ENCODE results near the gene NCK2.
A peak's percentile ranks its signal among the peaks of the same experiment; 100 is the strongest.

NCK2 gene

DNA sequence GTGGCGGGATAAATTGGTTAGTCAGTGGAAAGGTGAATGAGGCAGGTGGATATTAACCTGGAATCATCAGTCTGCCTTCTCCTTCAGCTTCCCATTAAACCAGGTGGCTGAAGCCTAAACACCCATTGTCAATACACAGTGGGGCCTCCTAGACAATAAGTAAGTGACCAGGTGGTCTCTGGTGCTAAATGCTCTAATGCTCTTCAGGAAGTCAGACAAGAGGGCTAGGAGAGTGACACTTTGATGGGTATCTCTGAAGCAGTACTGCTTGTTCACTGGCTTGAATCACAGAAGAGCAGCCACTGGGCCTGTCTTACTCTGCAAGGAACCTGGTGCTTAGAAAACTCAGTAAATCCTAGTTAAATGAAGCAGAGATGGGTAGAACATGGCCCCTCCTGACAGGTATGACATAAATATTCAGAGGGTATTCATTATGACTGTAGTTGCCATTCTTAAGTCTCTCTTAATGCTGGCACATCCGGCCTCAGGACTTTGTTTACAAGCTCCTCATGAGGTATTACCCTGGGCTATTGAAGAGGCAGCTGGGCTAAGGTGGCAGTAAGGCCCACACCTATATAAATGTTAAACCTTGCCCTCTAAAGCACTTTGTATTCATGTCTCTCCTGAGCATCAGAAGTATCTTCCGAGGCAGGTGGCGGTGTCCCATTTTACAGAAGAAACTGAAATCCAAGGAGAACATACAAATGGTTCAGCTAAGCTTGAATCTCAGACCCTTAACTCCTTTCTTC, 104.9 kb downstream of the NCK2 start:
- no peak for DNase-seq (ENCODE audit: low spot score)

DNA sequence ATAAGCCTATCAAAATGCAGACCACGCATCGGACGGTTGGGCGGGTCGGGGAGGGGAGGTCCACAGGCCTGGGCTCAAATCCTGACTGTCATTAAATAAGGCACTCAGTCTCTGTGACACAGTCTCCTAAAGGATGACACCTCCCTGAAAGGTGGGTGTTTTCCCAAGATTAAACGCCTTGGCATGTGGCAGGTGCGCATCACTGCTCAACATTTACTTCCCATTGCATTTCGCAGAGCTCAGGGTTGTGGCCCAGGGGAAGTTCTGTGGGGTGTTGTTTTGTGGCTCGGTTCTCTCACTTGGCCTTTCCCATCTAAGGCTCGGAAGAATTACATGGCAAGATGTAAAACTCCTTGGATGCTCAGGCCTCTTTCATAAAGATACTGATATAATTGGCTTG, 107.4 kb downstream of the NCK2 start:
- no peak for DNase-seq (ENCODE audit: low spot score)

DNA sequence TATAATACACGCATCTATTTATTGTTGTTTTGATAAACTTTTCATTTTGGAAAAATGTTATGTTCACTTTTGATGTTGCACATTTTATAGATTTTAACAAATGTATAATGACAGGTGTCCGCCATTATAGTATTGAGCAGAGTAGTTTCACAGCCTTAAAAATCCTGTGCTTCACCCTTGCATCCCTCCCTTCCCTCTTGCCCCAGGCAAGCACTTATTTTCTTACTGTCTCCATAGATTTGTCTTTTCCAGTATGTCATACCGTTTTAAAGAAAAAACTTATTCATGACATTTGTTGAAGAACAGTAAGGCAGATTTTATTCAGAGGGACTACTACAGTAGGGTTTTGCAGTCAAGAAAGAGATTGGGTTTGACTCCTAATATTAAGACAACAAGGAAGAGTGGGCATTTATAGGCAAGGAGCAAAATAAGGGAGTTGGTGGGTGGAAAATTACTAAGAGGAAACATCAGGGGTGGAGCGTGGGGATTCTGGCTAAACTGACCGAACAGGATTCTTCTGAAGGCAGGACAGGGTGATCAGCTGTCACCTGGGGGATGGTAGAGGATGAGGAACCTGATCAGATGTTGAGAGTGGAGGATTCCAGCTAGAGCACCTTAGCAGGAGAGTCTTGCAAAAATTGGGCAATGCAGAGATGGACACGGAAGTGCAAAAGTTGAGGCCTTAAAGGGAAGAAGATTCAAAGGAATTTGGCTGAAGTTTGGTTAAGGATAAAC, 108.8 kb downstream of the NCK2 start:
- peak; percentile 20 for DNase-seq (ENCODE audit: low spot score)

DNA sequence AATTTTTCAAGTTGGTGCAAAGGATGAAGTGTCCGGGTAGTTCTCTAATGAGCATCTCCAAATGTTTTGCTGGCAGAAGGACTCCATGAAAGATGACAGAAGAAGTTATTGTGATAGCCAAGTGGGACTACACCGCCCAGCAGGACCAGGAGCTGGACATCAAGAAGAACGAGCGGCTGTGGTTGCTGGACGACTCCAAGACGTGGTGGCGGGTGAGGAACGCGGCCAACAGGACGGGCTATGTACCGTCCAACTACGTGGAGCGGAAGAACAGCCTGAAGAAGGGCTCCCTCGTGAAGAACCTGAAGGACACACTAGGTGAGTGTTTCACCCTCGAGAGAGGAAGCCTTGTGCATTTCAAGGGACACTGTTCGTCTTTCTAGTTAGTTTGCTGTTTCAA, 110.3 kb downstream of the NCK2 start:
- DNase-seq (ENCODE audit: low spot score), result no peak

DNA sequence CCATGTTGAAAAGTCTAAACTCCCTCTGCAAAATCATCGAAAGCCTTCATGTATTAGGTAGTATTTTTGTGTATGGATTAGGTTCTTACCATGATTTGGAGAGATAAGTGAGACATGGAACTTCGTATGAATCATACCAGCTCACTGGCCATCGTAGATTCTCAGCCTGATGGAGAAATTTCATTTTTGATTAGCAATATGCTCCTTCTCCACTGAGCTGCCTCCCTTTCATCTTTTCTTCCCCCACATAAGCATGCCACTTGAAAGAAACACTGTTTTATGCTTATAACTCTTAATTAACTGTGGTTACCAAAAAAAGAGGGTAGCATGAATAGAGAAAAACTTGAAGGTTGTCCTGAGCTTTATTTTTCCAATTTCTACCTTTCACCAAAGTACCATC, 111.9 kb downstream of the NCK2 start:
- DNase-seq (ENCODE audit: low spot score), result no peak

DNA sequence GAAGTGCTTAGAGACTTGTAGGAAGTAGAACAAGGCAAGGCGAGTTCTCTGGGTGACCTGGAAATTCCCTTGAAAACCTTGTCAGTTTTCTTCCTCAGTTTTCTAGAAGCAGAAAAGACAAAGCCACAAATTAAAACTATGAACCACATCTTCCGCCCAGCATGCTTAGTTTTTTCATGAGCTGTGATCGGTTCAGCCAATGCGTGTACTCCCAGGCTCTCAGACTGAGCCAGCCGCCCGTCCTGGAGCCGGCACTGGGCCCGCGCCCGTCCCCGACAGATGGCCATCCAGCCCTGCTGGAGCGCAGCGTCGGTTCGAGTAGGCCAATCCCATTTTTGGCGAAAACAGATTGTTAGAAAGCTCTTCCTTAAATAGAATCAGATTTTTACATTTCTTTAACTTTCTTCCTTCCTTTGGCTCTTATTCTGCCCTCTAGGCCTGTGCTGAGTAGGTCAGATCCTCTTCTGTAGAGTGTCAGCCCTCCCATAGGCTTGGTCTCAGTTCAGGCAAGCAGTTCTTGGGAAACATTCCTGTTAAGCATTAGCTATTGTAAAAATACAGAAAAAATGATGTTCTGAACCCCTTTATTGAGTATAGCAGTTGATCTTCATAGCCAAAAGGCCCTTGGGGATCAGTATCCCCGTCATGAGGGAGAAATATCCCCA, 112.5 kb downstream of the NCK2 start:
- DNase-seq (ENCODE audit: low spot score), result no peak

DNA sequence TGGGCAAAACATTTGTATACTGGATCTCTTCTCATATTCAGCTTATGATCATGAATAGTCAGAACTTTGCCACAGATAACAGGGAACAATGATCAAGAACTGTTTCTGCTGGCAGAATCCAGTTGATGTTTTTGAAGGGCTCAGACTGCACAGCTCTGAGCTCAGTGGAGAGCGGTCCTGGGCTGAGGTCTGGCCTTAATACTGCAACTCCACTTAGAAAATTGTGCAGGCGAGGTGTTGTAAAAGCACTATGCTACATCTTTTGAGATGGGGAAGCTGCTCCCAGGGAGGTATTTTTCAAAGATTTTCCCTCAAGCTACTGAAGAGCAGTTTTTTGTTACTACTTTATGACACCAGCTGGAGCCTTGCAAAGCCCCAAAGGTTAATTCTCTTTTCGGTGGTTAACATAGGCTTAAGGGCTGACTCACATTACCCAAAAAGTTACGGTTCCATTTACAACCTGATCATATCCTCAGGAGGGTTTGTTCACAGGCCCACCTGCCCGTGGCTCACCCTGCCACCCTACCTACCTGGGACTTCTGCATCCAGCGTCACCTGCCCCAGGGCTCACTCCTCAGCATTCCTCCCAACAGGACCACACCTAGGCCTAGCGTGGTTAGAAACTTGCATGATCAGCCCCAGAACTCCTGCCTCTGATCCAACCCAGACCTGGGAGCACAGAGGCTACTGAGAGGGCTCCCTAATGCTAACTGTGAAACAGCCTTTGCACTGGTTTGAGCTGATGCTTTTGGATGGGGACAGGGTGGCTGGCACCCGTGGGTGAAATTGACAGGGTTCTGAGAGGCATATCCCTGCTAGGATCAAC, 114.4 kb downstream of the NCK2 start:
- no peak for DNase-seq (ENCODE audit: low spot score)

DNA sequence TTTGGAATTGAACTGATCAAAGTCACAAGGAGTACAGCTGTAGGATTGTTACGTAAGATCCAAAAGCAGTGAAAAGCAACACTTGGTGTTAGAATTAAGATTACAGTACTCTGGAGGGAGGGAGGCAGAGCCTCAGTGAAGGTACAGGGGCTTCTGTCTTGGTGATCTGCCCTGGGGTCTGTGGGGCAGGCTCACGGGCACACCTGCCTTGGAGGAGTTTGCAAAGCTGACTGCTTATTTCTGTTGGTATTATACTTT, 114.9 kb downstream of the NCK2 start:
- DNase-seq (ENCODE audit: low spot score), result no peak

DNA sequence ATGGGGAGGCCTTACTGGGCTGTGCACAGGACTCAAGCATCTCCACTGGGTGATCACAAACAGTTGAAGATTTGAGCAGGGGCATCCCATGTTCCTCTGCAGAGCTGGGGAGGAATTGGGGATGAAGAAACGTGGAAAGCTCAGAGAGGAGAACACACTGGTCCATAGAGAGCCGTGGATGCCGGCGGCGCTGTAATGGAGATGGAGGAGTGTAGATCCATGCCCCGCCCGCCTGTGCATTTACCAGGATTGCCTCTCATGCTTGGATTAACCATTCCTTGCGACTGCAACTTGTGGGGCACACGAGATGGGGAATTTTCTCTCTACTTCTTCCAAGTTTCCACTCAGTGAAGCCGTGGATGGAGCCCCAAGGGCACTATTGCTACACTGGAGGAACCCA, 115.9 kb downstream of the NCK2 start:
- no peak for DNase-seq (ENCODE audit: low spot score)

DNA sequence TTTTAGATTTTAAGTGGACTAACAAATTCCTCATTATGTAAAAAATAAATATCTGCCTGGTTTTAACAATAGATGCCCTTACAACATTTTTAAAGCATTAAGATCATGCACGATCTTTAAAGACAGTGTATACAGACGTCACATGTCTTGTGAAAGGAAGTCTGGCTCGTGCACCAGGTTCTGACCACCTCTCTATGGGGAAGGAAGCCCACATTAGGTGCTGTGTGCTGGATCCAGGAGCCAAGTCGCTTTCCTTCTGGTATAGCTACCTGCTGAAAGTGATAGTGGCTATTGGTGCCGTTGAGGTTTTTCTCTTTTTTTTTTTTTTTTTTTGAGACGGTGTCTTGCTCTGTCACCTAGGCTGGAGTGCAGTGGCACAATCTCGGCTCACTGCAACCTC, 116.5 kb downstream of the NCK2 start:
- no peak for DNase-seq (ENCODE audit: low spot score)

DNA sequence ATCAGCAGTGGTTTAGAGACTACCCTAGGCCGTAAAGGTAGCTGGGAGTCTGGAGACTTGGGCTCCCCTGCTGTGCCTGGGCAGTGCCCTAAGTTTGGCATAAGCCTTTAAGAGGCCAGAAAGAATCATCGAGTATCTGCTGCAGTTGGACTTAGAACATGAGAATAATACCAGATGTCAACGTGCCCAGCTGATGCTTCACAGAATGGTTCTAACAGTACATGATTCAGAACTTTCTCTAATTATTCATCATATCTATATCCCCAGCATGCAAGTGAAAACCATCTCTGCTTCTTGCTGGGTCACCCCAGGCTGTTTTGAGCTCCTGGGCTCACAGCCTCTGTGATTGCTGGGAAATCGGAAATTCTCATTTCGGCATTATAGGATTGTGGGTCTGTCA, 118.1 kb downstream of the NCK2 start:
- no peak for DNase-seq (ENCODE audit: low spot score)

DNA sequence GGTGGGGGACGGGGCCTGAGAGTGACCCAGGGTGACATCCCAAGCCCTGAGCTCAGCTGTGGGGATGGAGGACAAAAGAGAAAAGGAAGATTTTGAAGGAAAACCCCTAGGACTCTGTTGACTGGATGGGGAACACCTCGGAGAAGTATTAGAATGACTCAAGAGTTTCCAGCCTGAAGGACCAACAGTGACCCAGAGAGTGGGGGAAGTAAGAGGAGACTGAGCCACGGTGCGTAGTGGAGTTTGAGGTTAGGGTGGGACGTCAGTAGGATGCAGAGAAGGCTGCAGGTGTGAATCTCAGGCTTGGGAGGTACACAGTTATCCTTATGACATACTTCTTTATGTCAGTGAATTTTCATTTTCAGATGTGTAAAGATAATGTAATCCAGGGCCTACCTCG, 119.5 kb downstream of the NCK2 start:
- DNase-seq (ENCODE audit: low spot score), result no peak

DNA sequence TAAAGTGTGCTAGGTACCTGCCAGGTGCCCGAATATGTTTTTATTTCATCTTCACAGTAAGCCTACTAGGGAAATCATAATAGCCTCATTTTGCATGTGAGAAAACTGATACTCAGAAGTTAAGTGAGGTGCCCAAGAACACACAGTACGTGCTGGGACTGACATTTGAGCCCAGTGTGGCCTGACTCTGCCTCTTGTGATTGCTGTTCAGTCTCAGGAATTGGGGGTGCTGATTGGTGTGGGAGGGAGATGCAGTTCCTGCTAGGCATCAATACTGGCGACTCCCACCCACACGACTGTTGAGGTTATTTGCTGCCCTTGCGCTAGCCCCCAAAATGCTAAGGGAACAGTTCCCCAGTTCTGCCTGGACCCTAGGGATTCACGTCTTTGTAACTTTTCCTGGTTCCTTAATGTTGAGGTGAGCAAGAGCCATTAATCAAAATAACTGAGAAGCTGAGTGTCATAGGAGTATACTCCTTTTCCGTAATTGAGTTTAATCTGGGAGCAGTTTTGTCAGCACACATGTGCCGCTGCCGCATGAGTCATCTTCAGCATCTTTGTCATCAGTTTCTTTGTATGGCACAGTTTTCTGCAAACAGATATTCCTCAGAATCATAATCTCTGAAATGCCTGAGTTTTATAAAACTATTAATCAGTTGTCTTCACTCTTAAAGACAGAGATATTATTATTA, 120.7 kb downstream of the NCK2 start:
- no peak for DNase-seq (ENCODE audit: low spot score)

DNA sequence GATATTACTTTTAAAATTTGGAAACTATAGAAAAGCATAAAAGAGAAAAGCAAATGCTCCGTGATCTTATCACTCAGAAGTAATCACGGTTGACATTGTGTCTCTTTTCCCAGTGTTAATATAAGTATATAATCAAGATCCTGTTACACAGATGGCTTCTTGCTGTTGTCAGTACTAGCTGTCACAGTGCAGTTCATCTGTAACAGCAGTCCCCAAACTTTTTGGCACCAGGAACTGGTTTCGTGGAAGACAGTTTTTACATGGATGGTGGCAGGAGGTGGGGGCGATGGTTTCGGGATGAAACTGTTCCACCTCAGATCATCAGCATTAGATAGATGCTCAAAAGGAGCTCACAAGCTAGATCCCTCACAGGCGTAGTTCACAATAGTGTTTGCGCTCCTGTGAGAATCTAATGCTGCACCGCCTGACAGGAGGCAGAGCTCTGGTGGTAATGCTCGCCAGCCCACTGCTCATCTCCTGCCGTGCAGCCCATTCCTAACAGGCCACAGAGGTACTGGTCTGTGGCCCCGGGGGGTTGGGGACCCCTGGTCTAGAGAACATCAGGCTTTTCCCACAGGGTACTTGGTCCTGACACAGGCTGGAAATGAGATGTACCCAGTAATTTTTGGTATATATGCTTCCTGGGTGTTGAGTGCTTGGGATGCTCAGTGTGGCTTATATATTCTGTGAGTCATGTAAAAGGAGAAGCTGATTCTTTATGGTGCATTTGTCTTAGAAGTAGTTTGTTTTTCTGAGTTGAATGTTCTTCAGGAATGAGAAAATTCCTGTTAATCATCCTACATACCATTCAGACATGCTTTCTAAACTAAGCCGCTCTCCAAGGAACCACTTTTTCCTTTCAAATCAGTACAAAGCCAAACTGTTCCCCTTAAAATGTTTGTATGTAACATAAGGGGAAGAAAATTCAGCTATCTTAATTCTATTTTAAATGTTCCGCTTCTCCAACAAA, 121.8 kb downstream of the NCK2 start:
- DNase-seq (ENCODE audit: low spot score), result peak; percentile 25

DNA sequence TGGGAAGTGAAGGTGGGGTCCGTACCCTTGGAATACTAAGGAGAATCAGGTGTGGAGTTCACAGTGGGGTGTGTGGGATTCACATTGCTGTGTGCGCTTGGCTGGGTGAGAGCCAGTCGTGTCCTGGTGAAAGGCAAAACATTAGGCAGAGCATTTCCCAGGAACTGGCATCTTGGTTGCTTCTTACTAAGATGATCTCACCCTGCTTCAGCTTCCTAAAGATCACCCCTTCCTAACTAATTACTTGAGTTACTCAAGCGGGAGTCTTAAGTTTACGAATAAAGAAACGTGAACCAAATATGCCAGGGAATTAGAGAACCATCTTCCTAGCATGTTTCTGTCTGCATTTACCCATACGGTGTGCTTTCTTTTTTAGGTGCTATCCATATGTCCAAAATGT, 122.9 kb downstream of the NCK2 start:
- DNase-seq (ENCODE audit: low spot score), result peak; percentile 44

DNA sequence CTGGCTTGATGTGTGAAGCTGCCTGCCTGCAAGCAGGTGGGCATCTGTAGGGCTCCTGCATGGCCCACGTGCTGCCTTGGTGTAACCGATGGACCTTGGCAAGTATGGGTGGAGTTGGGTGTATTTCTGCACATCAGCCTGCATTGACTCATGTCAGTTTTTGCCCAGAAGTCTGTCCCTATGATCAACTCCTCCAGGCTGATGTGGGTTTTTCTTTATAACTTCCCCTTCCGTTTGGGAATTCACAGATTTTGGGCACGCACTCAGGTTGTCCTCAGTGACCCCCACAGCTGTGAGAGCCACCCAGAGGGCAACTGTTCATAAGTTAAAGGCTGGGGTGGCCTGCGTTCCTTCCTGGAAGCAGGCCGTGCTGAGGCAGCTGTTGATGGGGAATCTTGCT, 123.3 kb downstream of the NCK2 start:
- peak; percentile 68 for DNase-seq (ENCODE audit: low spot score)

DNA sequence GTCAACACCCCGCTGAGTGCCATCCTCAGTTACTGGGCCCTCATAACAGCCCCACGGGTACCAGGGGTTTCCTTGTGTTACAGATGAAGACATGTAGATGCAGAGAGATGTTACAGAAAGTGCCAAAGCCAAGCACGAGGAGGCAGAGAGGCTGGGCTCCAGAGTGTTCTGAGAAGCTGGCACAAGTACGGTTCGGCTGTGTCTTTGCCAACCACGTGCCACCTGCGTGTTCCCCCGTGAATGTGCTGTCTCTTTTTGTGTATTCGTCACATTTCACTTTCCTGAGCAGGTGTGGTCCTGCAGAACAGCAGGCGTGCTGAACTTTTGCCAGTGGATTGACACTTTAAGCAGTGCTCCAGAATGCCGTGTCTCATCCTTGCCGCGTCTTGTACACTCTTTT, 124.6 kb downstream of the NCK2 start:
- no peak for DNase-seq (ENCODE audit: low spot score)

DNA sequence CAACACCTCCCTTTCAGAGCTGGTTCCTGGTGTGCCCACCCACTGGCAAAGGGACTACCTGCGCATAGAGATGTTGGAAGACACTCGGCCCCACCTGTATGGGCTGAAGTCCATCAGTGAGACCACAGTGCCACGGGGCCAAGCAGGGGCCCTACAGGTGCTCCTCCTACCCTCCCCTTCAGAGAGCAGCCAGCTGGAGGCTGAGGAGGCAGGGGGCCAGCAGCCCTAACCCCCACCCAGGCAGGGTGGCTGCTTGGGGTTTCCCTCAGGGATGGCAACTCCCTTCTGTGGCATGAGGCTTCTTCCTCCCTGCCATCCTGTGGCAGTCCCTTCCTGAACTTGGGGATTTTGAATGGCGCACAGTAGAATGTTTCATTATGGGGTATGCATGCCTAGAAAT, 125.3 kb downstream of the NCK2 start:
- no peak for DNase-seq (ENCODE audit: low spot score)

DNA sequence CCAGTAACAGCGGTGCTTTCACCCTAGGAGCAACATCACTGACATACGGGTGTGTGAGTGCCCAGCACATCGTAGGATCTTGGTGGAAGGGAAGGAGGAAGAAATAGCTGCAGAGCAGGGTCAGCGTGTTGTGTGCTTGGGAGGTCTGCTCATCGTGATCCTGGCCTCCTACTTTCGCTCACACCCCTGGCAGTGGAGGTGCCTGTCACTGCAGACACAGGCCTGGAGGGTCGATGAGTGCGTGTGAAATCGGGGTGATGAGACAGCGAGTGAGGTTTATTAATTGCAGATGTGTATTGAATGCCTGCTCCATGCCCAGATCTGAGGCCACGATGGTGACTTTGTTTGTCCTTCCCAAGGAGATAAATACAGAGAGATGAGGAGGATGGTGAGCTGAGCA, 126.1 kb downstream of the NCK2 start:
- DNase-seq (ENCODE audit: low spot score), result no peak

DNA sequence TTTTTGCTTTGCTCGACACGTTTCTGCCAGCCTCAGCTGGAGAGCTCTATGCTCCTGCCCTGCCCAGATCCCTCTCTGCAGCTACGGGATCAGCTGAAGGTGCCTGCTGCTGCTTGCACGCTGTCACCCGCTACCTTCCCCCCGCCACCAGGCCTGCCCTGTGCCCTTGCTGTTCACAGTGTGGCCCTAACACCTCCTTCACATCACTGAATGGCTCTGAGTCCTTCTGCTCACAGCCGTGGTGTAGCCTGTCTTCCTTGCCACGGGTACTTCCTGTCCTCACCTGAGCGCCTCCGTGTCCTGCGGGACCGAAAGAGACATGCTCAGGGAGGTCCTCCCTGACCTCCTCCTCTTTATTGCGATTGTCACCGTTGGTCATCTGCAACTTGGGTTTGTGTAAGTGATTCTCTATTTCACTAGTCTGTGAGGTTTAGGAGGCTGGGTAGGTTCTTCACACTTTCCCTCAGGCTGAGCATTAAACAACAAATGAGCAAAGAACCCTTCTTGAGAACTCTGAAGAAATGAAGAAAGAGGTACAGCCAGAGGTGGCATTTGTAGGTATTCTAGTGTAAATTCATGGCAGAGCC, 127.5 kb downstream of the NCK2 start:
- peak; percentile 12 for DNase-seq (ENCODE audit: low spot score)

DNA sequence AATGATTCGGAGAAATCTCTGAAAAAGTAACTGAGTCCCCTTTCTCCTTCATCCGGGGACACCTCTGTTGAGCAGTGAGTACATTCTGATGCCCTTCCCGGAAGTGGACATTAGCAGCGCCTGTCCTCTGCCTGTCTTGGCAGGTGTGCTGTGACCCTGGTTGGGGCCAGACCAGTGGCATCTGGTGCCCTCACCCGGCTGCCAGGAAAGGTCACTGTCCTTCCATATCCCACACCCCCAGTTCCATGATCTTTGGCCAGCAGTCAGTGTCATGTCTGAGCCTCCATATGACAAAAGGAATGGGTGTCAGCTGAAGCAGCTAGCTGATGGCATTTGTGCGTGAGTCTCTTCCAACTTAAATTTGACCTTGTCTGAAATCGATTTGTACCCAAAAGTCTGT, 128.1 kb downstream of the NCK2 start:
- no peak for DNase-seq (ENCODE audit: low spot score)
